ENCODE results near the gene CCDC175.

The CCDC175 gene

GRCh38 chr14:59463787-59464485 lies 112.7 kb downstream of the CCDC175 start:
- TF ChIP-seq CTCF (conservative IDR thresholded peaks at IDR 0.05; ENCODE audit: low read length), result no peak
- H3K4me3 ChIP-seq (ENCODE audit: low read length), result peak overlapping the region; percentile 60
- DNase-seq (ENCODE audit: low read depth), result no peak

GRCh38 chr14:59461891-59462290 lies 114.7 kb downstream of the CCDC175 start:
- TF ChIP-seq CTCF (conservative IDR thresholded peaks at IDR 0.05; ENCODE audit: low read length), result no peak
- no peak overlapping the region for H3K4me3 ChIP-seq (ENCODE audit: low read length)
- no peak for DNase-seq (ENCODE audit: low read depth)

GRCh38 chr14:59460378-59460777 lies 116.2 kb downstream of the CCDC175 start:
- DNase-seq (ENCODE audit: low read depth), result no peak
- H3K4me3 ChIP-seq (ENCODE audit: low read length), result no peak overlapping the region
- no peak for TF ChIP-seq CTCF (conservative IDR thresholded peaks at IDR 0.05; ENCODE audit: low read length)

GRCh38 chr14:59458486-59458885 lies 118.1 kb downstream of the CCDC175 start:
- DNase-seq (ENCODE audit: low read depth), result no peak
- no peak overlapping the region for H3K4me3 ChIP-seq (ENCODE audit: low read length)
- TF ChIP-seq CTCF (conservative IDR thresholded peaks at IDR 0.05; ENCODE audit: low read length), result no peak

- TF ChIP-seq CTCF (conservative IDR thresholded peaks at IDR 0.05; ENCODE audit: low read length), result no peak
- DNase-seq (ENCODE audit: low read depth), result peak; percentile 94
- no peak overlapping the region for H3K4me3 ChIP-seq (ENCODE audit: low read length)
Measured at GRCh38 chr14:59455411-59455810, 121.2 kb downstream of the CCDC175 start.

Data from AG10803 (cell line).